HCT116 (cell line): Measurements from ENCODE around the gene ARHGEF17. TPM values are rescaled to one million over a fixed set of nuclear protein-coding genes. Genes with fewer than 3 reads are reported as not detected.

Experiments
- ATAC-seq: fragments of 200-7000 bp; cut with Tn5 transposase; 2 replicates; pipeline ENCODE4 v1.9.1; 2020; ENCODE audit warnings: mild to moderate bottlenecking, moderate library complexity
- BruUV-seq: library from RNA; stranded (reverse); fragments of 400-500 nt; replicated peaks from 2 replicates; lab custom pipeline; 2021; lab: Mats Ljungman, UMichigan
- CTCF ChIA-PET: fragments of 300-600 bp; sonication (Branson Sonifier 250); formaldehyde crosslinking; loops from one replicate; lab custom pipeline; 2021; ENCODE audit warnings: antibody characterized with exemption; lab: Charles Lee
- POLR2A ChIA-PET: fragments of 300-600, 350-600 bp; sonication (Branson Sonifier 250); formaldehyde crosslinking; loops from one replicate; lab custom pipeline; 2021; ENCODE audit warnings: antibody characterized with exemption; lab: Charles Lee
- RAD21 ChIA-PET, 2 experiments: fragments of 300-600 bp; sonication (Branson Sonifier 250); formaldehyde crosslinking; loops; one replicate each; lab custom pipeline; 2023; ENCODE audit warnings: low total read pairs in 2 of 2; ENCODE audit not compliant: uncharacterized antibody in 2 of 2, unreplicated experiment in 2 of 2, low non-redundant PET in 1 of 2; lab: Charles Lee
- DNase-seq: peaks from one replicate; pipeline ENCODE4 v3.0.0-alpha.2; 2010; ENCODE audit warnings: low read depth, low spot score
- H2AFZ ChIP-seq: fragments of 200-600 bp; shearing (Covaris generic), sonication (generic); 2 replicates; pipeline ENCODE4 v1.6.1; 2017; ENCODE audit warnings: low read depth, mixed run types, mixed read lengths, antibody characterized with exemption, low read length; ENCODE audit not compliant: poor library complexity, severe bottlenecking
- H3K27ac ChIP-seq: 2 replicates; pipeline ENCODE4 v1.5.1; 2012; ENCODE audit warnings: low read depth, low read length
- H3K27me3 ChIP-seq: fragments of 200-600 bp; sonication (generic); 2 replicates; pipeline ENCODE4 v1.6.1; 2016; ENCODE audit warnings: mixed run types, low read length, mixed read lengths; ENCODE audit not compliant: insufficient read depth
- H3K36me3 ChIP-seq, 2 experiments: fragments of 200-500 bp in 1 of 2; fragments of 200-600 bp in 1 of 2; sonication (Bioruptor generic) in 1 of 2; sonication (generic) in 1 of 2; 2 replicates each; pipeline versions ENCODE4 v1.5.1 to v1.6.1; 2014 to 2016; ENCODE audit warnings: low read length in 2 of 2, inconsistent platforms in 1 of 2, mixed read lengths in 1 of 2, mixed run types in 1 of 2; ENCODE audit not compliant: insufficient read depth in 2 of 2, control insufficient read depth in 1 of 2
- H3K4me1 ChIP-seq, 2 experiments: fragments of 200-600 bp in 1 of 2; sonication (generic) in 1 of 2; 2 replicates each; pipeline versions ENCODE4 v1.5.1 to v1.6.1; 2012 to 2017; ENCODE audit warnings: low read length in 2 of 2, inconsistent platforms in 1 of 2, mild to moderate bottlenecking in 1 of 2, mixed read lengths in 1 of 2, mixed run types in 1 of 2, moderate library complexity in 1 of 2; ENCODE audit not compliant: insufficient read depth in 2 of 2, control insufficient read depth in 1 of 2
- H3K4me2 ChIP-seq: fragments of 200-600 bp; sonication (generic); 2 replicates; pipeline ENCODE4 v1.6.1; 2017; ENCODE audit warnings: mixed run types, low read length, mixed read lengths
- H3K4me3 ChIP-seq, 2 experiments: fragments of 200-600 bp in 1 of 2; sonication (generic) in 1 of 2; replicated peaks in 1 of 2; 2 replicates each; pipeline ENCODE4 v1.5.1; 2011 to 2016; ENCODE audit warnings: low read length in 2 of 2, control low read depth in 1 of 2, low read depth in 1 of 2, mild to moderate bottlenecking in 1 of 2, mixed read lengths in 1 of 2, mixed run types in 1 of 2
- H3K79me2 ChIP-seq: fragments of 200-600 bp; sonication (generic); 2 replicates; pipeline ENCODE4 v1.6.1; 2017; ENCODE audit warnings: mild to moderate bottlenecking, mixed run types, low read length, moderate library complexity, mixed read lengths; ENCODE audit not compliant: insufficient read depth
- H3K9ac ChIP-seq: fragments of 200-600 bp; sonication (generic); 2 replicates; pipeline ENCODE4 v1.6.1; 2016; ENCODE audit warnings: low read length, mixed read lengths
- H3K9me2 ChIP-seq: fragments of 200-600 bp; sonication (generic), shearing (Covaris generic); 2 replicates; pipeline ENCODE4 v1.6.1; 2017; ENCODE audit warnings: mixed run types, mild to moderate bottlenecking, moderate library complexity; ENCODE audit not compliant: insufficient read depth
- H3K9me3 ChIP-seq, 2 experiments: fragments of 200-500 bp in 1 of 2; fragments of 200-600 bp in 1 of 2; sonication (Bioruptor generic) in 1 of 2; sonication (generic) in 1 of 2; 2 replicates each; pipeline ENCODE4 v1.6.1; 2014 to 2017; ENCODE audit warnings: low read length in 2 of 2, mixed read lengths in 2 of 2, inconsistent platforms in 1 of 2, low read depth in 1 of 2, mild to moderate bottlenecking in 1 of 2, mixed run types in 1 of 2, moderate library complexity in 1 of 2; ENCODE audit not compliant: control insufficient read depth in 1 of 2, insufficient read depth in 1 of 2
- H4K20me1 ChIP-seq: fragments of 200-600 bp; sonication (generic), shearing (Covaris generic); 2 replicates; pipeline ENCODE4 v1.6.1; 2017; ENCODE audit warnings: mixed run types, mild to moderate bottlenecking, moderate library complexity; ENCODE audit not compliant: insufficient read depth
- CBX3 ChIP-seq: IDR thresholded peaks from 2 replicates; pipeline ENCODE4 v1.6.1; 2012; ENCODE audit warnings: low read depth
- CEBPB ChIP-seq: IDR thresholded peaks from 2 replicates; pipeline ENCODE4 v1.6.1; 2012; ENCODE audit warnings: low read depth
- CTCF ChIP-seq, 3 experiments: fragments of 200-600 bp in 1 of 3; sonication (generic) in 1 of 3; IDR thresholded peaks in 2 of 3; conservative IDR thresholded peaks in 1 of 3; 2 replicates each; pipeline ENCODE4 v1.5.1; 2012 to 2017; ENCODE audit warnings: low read depth in 2 of 3, low read length in 2 of 3, antibody characterized with exemption in 1 of 3, borderline replicate concordance in 1 of 3, control low read depth in 1 of 3, mild to moderate bottlenecking in 1 of 3, mixed read lengths in 1 of 3, mixed run types in 1 of 3, moderate library complexity in 1 of 3; ENCODE audit not compliant: insufficient read depth in 1 of 3
- EGR1 ChIP-seq: IDR thresholded peaks from 2 replicates; pipeline ENCODE4 v1.6.1; 2012; ENCODE audit warnings: low read depth
- ELF1 ChIP-seq: IDR thresholded peaks from 2 replicates; pipeline ENCODE4 v1.6.1; 2012; ENCODE audit warnings: low read depth, borderline replicate concordance
- EZH2phosphoT487 ChIP-seq: fragments of 200-600 bp; IDR thresholded peaks from 2 replicates; pipeline ENCODE4 v1.6.1; 2018; ENCODE audit warnings: antibody characterized with exemption, borderline replicate concordance
- FOSL1 ChIP-seq: IDR thresholded peaks from 2 replicates; pipeline ENCODE4 v1.6.1; 2012; ENCODE audit warnings: low read depth
- JUND ChIP-seq: IDR thresholded peaks from 2 replicates; pipeline ENCODE4 v1.6.1; 2012
- POLR2A ChIP-seq: IDR thresholded peaks from 2 replicates; pipeline ENCODE4 v1.7.0; 2011; ENCODE audit warnings: borderline replicate concordance; ENCODE audit not compliant: insufficient read depth, insufficient read length; ENCODE audit errors: extremely low read depth
- POLR2AphosphoS5 ChIP-seq: IDR thresholded peaks from 2 replicates; pipeline ENCODE4 v1.6.1; 2011; ENCODE audit warnings: mild to moderate bottlenecking, low read depth, low read length, moderate library complexity
- RAD21 ChIP-seq: IDR thresholded peaks from 2 replicates; pipeline ENCODE4 v1.6.1; 2012; ENCODE audit warnings: low read depth, mild to moderate bottlenecking
- REST ChIP-seq: IDR thresholded peaks from 2 replicates; pipeline ENCODE4 v1.6.1; 2012; ENCODE audit warnings: low read depth
- SIN3A ChIP-seq: IDR thresholded peaks from 2 replicates; pipeline ENCODE4 v1.6.1; 2012; ENCODE audit warnings: low read depth
- ZBTB33 ChIP-seq: IDR thresholded peaks from 2 replicates; pipeline ENCODE4 v1.6.1; 2011; ENCODE audit warnings: mild to moderate bottlenecking, low read length, moderate library complexity; ENCODE audit not compliant: insufficient replicate concordance; ENCODE audit errors: extremely low read depth
- ZFX ChIP-seq: fragments of 450-650 bp; IDR thresholded peaks from 2 replicates; pipeline ENCODE4 v1.6.1; 2017
- ZNF274 ChIP-seq: fragments of 200-500 bp; sonication (Bioruptor generic); IDR thresholded peaks from 2 replicates; pipeline ENCODE4 v1.6.1; 2014; ENCODE audit warnings: mild to moderate bottlenecking, low read depth, low read length, inconsistent platforms
- intact Hi-C: fragments of 100-400 bp; cut with micrococcal nuclease; formaldehyde crosslinking; loops from 2 replicates; pipeline ENCODE4 v1.10.0; 2022
- total RNA-seq: library from RNA; stranded (reverse); gene quantifications from one replicate; pipeline ENCODE4 v1.2.1, GENCODE V29; 2021; ENCODE audit not compliant: unreplicated experiment

Gene ARHGEF17
- total RNA-seq, 1 experiment from 2014 or later, result 18.2 TPM

GRCh38 chr11:73287400-73288101 is 20.5 kb upstream of the ARHGEF17 start:
- BruUV-seq, result no TSS peak
- CTCF ChIA-PET, result interaction anchor here (0.8 to 2.3 kb wide), 3 partner anchors 45 to 64 kb away, joined by 3 to 10 read pairs (median 3); no protein-coding TSS in a partner anchor

More at GRCh38 chr11:73287400-73288101, 20.5 kb upstream of the ARHGEF17 start:
- Histone ChIP-seq H3K4me2 (no peak overlapping the region), H3K27ac (no peak overlapping the region), H3K4me3 (no peak overlapping the region), H3K79me2 (no peaks in the 10 kb centered on the region), H4K20me1 (no peaks in the 10 kb centered on the region), H3K9me2 (no peaks in the 10 kb centered on the region), H3K9ac (no peak overlapping the region), H3K4me1 (peaks cover 4 to 11% of the 10 kb centered on the region in 2 experiments; a peak in 2 of 4 replicates), H3K9me3 (no peaks in the 10 kb centered on the region), H3K36me3 (no peaks in the 10 kb centered on the region), H2AFZ (no peak overlapping the region), H3K27me3 (0 out of 2 replicates have a peak, but pooled peaks cover 2% of the 10 kb centered on the region)
- POLR2A ChIA-PET, result no interaction called here
- intact Hi-C loops, result no loop called here
- DNase-seq (no peak), ATAC-seq (no peak)
- TF ChIP-seq CBX3 (no peak), REST (no peak), FOSL1 (no peak), RAD21 (no peak), EGR1 (no peak), POLR2A (no peak), ZNF274 (no peak), SIN3A (no peak), JUND (no peak), CTCF (IDR thresholded peaks at IDR 0.05 in 2 of 3, conservative IDR thresholded peaks at IDR 0.05 in 1 of 3; ENCODE audit: borderline replicate concordance in 1 of 3, insufficient read depth in 1 of 3, low read depth in 2 of 3, low read length in 2 of 3) (no peak), ELF1 (no peak), POLR2AphosphoS5 (no peak), EZH2phosphoT487 (no peak), CEBPB (no peak), ZBTB33 (no peak), ZFX (no peak)
- RAD21 ChIA-PET, result no interaction called here
